ENCODE measurements around the gene PCDHGC4. TPM values are rescaled to one million over a fixed set of nuclear protein-coding genes. Genes with fewer than 3 reads are reported as not detected.

Gene PCDHGC4
- 1.8 TPM for total RNA-seq
- 1 to 10 TPM in 7 of 8 donors, under 1 TPM in 1; 0.98 to 2.1 (median 1.5) TPM for polyA plus RNA-seq (ENCODE audit: insufficient read depth in 1 of 8, insufficient read length in 8 of 8, low replicate concordance in 1 of 8)
- long read RNA-seq, donor 1 = 0 reads
- long read RNA-seq, donor 2 = 0 reads
- long read RNA-seq, donor 3, partial matches to known transcripts = 0 of 4 reads
- long read RNA-seq, donor 3, other reads (novel, unspliced or antisense) = 0 of 4 reads
- long read RNA-seq, donor 4, partial matches to known transcripts = 0 of 1 reads
- long read RNA-seq, donor 4, other reads (novel, unspliced or antisense) = 0 of 1 reads
- long read RNA-seq, donor 5, partial matches to known transcripts = 0 of 3 reads
- long read RNA-seq, donor 5, other reads (novel, unspliced or antisense) = 0 of 3 reads
- long read RNA-seq, donor 6, partial matches to known transcripts = 0 of 2 reads
- long read RNA-seq, donor 6, other reads (novel, unspliced or antisense) = 0 of 2 reads
- long read RNA-seq, donor 7, partial matches to known transcripts = 0 of 3 reads
- long read RNA-seq, donor 7, other reads (novel, unspliced or antisense) = 0 of 3 reads
- long read RNA-seq, donor 8, full-length matches to known transcripts = 3 of 3 reads
- long read RNA-seq, donor 8, partial matches to known transcripts = 0 of 3 reads
- long read RNA-seq, donor 8, other reads (novel, unspliced or antisense) = 0 of 3 reads
- long read RNA-seq, donor 9, partial matches to known transcripts = 0 of 1 reads
- long read RNA-seq, donor 9, other reads (novel, unspliced or antisense) = 0 of 1 reads
- long read RNA-seq, donor 10 = 0 reads
- long read RNA-seq, donor 11, partial matches to known transcripts = 0 of 1 reads
- long read RNA-seq, donor 11, other reads (novel, unspliced or antisense) = 0 of 1 reads

- Histone ChIP-seq H3K36me3 (ENCODE audit: control insufficient read depth, insufficient read depth, low read length) (peaks cover 42% of the 10 kb centered on the region), H3K4me1 (ENCODE audit: control insufficient read depth, insufficient read depth, low read length) (peaks cover 50% of the 10 kb centered on the region), H3K27ac (ENCODE audit: low read length) (no peak within 1 kb of the TSS), H3K4me3 (ENCODE audit: low read length) (peak within 1 kb of the TSS; percentile 39), H3K9me3 (replicated peaks; ENCODE audit: control insufficient read depth, low read depth, low read length) (no peaks in the 10 kb centered on the region), H3K27me3 (ENCODE audit: control insufficient read depth, insufficient read depth, low read length) (peaks cover 4% of the 10 kb centered on the region)
- DNase-seq = peak; percentile 55
- WGBS (ENCODE audit: insufficient coverage) = 6% methylated on average over 29 of the region's 39 CpGs
These were observed at the start of gene PCDHGC4 for GRCh38 chr5:141484641-141485311. Gene PCDHGC4 (plus strand): TSS chr5:141485030. CDS start chr5:141485174, 144 bp downstream.

DNA sequence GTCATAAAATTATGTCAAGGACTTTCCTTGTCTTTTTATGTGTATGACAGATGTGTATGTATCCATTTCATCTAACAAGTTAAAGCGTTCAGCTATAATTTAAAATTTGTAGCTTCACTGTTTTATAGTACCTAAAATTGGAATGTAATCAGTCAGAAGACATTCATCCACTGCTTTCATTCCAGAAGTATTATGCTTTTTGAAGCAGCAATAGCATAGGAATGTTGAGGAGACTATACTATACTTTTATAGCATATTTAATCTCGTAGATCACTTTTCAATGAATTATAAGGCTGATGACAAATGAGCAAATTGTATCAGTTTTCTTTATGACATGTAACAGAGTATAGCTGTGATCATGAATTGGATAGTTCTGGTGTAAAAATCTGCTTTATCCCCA is 47.6 kb upstream of the PCDHGC4 start:
- H3K27ac ChIP-seq (ENCODE audit: low read length) = no peak overlapping the region
- no peaks in the 10 kb centered on the region for H3K4me1 ChIP-seq (ENCODE audit: control insufficient read depth, insufficient read depth, low read length)
- no peaks in the 10 kb centered on the region for H3K27me3 ChIP-seq (ENCODE audit: control insufficient read depth, insufficient read depth, low read length)
- H3K9me3 ChIP-seq (replicated peaks; ENCODE audit: control insufficient read depth, low read depth, low read length) = peaks cover 59% of the 10 kb centered on the region
- DNase-seq = no peak
- no CpG with 5 or more reads among the region's 2 CpGs for WGBS (ENCODE audit: insufficient coverage)
- H3K36me3 ChIP-seq (ENCODE audit: control insufficient read depth, insufficient read depth, low read length) = no peaks in the 10 kb centered on the region
- H3K4me3 ChIP-seq (ENCODE audit: low read length) = no peak overlapping the region

GRCh38 chr5:141439411-141440141 is 45.3 kb upstream of the PCDHGC4 start:
- no peak for DNase-seq
- H3K4me1 ChIP-seq (ENCODE audit: control insufficient read depth, insufficient read depth, low read length) = no peaks in the 10 kb centered on the region
- H3K27me3 ChIP-seq (ENCODE audit: control insufficient read depth, insufficient read depth, low read length) = no peaks in the 10 kb centered on the region
- peaks cover 53% of the 10 kb centered on the region for H3K9me3 ChIP-seq (replicated peaks; ENCODE audit: control insufficient read depth, low read depth, low read length)
- 55% methylated on average over 9 of the region's 10 CpGs for WGBS (ENCODE audit: insufficient coverage)
- H3K27ac ChIP-seq (ENCODE audit: low read length) = no peak overlapping the region
- no peaks in the 10 kb centered on the region for H3K36me3 ChIP-seq (ENCODE audit: control insufficient read depth, insufficient read depth, low read length)
- H3K4me3 ChIP-seq (ENCODE audit: low read length) = no peak overlapping the region

GRCh38 chr5:141440341-141440740 is 44.5 kb upstream of the PCDHGC4 start:
- Histone ChIP-seq H3K36me3 (ENCODE audit: control insufficient read depth, insufficient read depth, low read length) (no peaks in the 10 kb centered on the region), H3K27ac (ENCODE audit: low read length) (no peak overlapping the region), H3K9me3 (replicated peaks; ENCODE audit: control insufficient read depth, low read depth, low read length) (peaks cover 58% of the 10 kb centered on the region), H3K4me3 (ENCODE audit: low read length) (no peak overlapping the region), H3K4me1 (ENCODE audit: control insufficient read depth, insufficient read depth, low read length) (no peaks in the 10 kb centered on the region), H3K27me3 (ENCODE audit: control insufficient read depth, insufficient read depth, low read length) (no peaks in the 10 kb centered on the region)
- DNase-seq = no peak
- 93% methylated on average over 2 of the region's 9 CpGs for WGBS (ENCODE audit: insufficient coverage)

DNA sequence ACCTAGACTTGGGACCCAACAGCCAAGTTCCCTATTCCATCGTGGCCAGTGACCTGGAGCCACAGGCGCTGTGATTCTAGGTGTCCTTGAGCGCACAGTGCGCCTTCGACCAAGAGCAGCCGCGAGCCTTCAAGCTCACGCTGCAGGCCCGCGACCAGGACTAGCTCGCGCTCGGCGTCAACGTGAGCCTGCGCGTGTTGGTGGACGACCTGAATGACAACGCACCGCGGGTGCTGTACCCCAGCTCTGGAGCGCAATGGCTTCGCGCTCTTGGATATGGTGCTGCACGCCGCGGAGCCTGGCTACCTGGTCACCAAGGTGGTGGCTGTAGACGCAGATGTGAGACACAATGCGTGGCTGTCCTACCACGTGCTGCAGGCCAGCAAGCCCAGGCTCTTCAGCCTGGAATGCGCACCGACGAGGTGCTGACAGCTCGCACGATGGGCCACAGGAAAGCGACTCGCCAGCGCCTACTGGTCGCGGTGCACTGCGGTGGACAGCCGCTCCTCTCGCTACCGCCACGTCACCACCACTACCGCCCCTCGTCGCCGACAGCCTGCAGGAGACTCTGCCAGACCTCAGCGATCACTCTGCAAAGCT is 43.2 kb upstream of the PCDHGC4 start:
- WGBS (ENCODE audit: insufficient coverage) = 46% methylated on average over 42 of the region's 50 CpGs
- H3K27me3 ChIP-seq (ENCODE audit: control insufficient read depth, insufficient read depth, low read length) = no peaks in the 10 kb centered on the region
- H3K4me1 ChIP-seq (ENCODE audit: control insufficient read depth, insufficient read depth, low read length) = no peaks in the 10 kb centered on the region
- peaks cover 56% of the 10 kb centered on the region for H3K9me3 ChIP-seq (replicated peaks; ENCODE audit: control insufficient read depth, low read depth, low read length)
- H3K27ac ChIP-seq (ENCODE audit: low read length) = no peak overlapping the region
- no peak for DNase-seq
- H3K36me3 ChIP-seq (ENCODE audit: control insufficient read depth, insufficient read depth, low read length) = no peaks in the 10 kb centered on the region
- H3K4me3 ChIP-seq (ENCODE audit: low read length) = no peak overlapping the region

- no peaks in the 10 kb centered on the region for H3K27me3 ChIP-seq (ENCODE audit: control insufficient read depth, insufficient read depth, low read length)
- peaks cover 3% of the 10 kb centered on the region for H3K9me3 ChIP-seq (replicated peaks; ENCODE audit: control insufficient read depth, low read depth, low read length)
- no peak overlapping the region for H3K4me3 ChIP-seq (ENCODE audit: low read length)
- H3K36me3 ChIP-seq (ENCODE audit: control insufficient read depth, insufficient read depth, low read length) = no peaks in the 10 kb centered on the region
- H3K27ac ChIP-seq (ENCODE audit: low read length) = no peak overlapping the region
- no peaks in the 10 kb centered on the region for H3K4me1 ChIP-seq (ENCODE audit: control insufficient read depth, insufficient read depth, low read length)
- 100% methylated on average over 1 of the region's 3 CpGs for WGBS (ENCODE audit: insufficient coverage)
- no peak for DNase-seq
These were observed 19.5 kb upstream of the PCDHGC4 start for GRCh38 chr5:141465351-141465750.

DNA sequence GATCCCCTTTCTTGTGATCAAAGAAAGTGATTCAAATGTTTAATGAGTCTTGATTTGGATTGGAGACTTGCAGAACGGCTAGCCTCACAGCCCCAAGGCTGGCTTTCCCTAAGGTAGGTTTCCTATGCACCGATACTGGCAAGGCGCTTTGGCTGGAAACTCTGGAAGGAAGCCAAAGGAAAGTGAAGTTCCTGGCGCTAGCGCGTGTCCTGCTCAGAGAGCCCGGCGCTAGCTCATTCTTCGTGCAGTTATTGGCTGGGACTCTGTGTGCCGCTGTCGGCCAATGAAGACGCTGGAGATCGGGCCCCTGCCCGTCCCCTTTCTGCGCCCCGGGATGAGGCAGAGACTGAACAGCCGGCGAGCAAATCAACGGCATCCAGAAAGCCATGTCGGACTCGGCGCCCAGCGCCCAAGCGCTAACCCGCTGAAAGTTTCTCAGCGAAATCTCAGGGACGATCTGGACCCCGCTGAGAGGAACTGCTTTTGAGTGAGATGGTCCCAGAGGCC is 9.2 kb upstream of the PCDHGC4 start, which contains the start of gene PCDHGC3:
PCDHGC3 (plus strand) TSS at position 342 of the 507 bp plus-strand sequence; CDS start at position 493, 151 bp downstream.
- H3K36me3 ChIP-seq (ENCODE audit: control insufficient read depth, insufficient read depth, low read length) = peaks cover 18% of the 10 kb centered on the region
- peaks cover 39% of the 10 kb centered on the region for H3K4me1 ChIP-seq (ENCODE audit: control insufficient read depth, insufficient read depth, low read length)
- H3K9me3 ChIP-seq (replicated peaks; ENCODE audit: control insufficient read depth, low read depth, low read length) = no peaks in the 10 kb centered on the region
- H3K4me3 ChIP-seq (ENCODE audit: low read length) = peak within 1 kb of the TSS; percentile 92
- DNase-seq = peak; percentile 98
- H3K27me3 ChIP-seq (ENCODE audit: control insufficient read depth, insufficient read depth, low read length) = peaks cover 8% of the 10 kb centered on the region
- WGBS (ENCODE audit: insufficient coverage) = under 1% methylated on average over 28 of the region's 28 CpGs
- H3K27ac ChIP-seq (ENCODE audit: low read length) = peak within 1 kb of the TSS; percentile 99

GRCh38 chr5:141476132-141476911 is 8.5 kb upstream of the PCDHGC4 start:
- Histone ChIP-seq H3K36me3 (ENCODE audit: control insufficient read depth, insufficient read depth, low read length) (peaks cover 18% of the 10 kb centered on the region), H3K9me3 (replicated peaks; ENCODE audit: control insufficient read depth, low read depth, low read length) (no peaks in the 10 kb centered on the region), H3K4me3 (ENCODE audit: low read length) (peak overlapping the region; percentile 92), H3K4me1 (ENCODE audit: control insufficient read depth, insufficient read depth, low read length) (peaks cover 42% of the 10 kb centered on the region), H3K27ac (ENCODE audit: low read length) (peak overlapping the region; percentile 99), H3K27me3 (ENCODE audit: control insufficient read depth, insufficient read depth, low read length) (peaks cover 8% of the 10 kb centered on the region)
- WGBS (ENCODE audit: insufficient coverage) = under 1% methylated on average over 52 of the region's 58 CpGs
- peak; percentile 93 for DNase-seq
